Inflammatory macrophage treated with lipopolysaccharide for 1 hour (primary cell): ENCODE measurements around the gene OR4C6.

ENCODE experiments used
- DNase-seq, 2 donors: peaks; one replicate each; pipeline ENCODE4 v3.0.0-alpha.2; 2020 to 2022

The OR4C6 gene

GRCh38 chr11:55661901-55662300, at the start of gene OR4C6:
Gene OR4C6, plus strand, starts transcription at chr11:55662201. Its CDS starts 2,966 bp downstream, at chr11:55665167.
- no peak for DNase-seq

DNA sequence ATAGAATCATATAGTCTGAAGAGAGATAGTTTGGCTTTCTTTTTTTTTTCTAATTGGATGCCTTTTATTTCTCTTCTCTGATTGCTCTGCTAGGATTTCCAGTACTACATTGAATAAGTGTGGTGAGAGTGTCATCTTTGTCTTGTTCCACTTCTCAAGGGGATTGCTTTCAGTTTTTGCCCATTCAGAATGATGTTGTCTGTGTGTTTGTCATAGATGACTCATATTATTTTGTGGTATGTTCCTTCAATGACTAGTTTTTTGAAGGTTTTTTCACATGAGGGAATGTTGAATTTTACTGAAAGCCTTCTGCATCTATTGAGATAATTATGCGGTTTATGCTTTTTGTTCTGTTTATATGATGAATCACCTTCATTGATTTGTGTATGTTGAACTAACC, 37.5 kb upstream of the OR4C6 start:
- no peak for DNase-seq

DNA sequence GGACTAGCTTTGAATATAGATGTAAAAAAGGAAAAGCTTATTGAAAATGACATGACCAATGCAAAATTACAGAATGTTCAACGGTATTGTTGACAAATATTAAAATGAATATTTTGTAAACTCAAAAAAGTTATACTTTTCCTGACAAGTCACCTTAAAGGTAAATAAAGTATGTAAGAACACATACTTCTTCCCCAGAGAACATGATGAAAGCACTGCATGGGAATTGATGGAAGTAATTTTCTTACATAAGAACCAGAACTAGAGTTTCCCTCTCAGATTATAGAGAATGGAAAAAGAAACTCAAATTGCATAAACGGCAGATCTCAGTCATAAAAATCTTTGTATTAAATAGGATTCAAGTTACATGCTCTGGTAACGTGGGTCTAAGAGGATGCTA, 27.2 kb upstream of the OR4C6 start, which contains the start of gene OR4P4:
OR4P4 (plus strand) TSS at position 301 of the 400 bp plus-strand sequence.
- no peak for DNase-seq

DNA sequence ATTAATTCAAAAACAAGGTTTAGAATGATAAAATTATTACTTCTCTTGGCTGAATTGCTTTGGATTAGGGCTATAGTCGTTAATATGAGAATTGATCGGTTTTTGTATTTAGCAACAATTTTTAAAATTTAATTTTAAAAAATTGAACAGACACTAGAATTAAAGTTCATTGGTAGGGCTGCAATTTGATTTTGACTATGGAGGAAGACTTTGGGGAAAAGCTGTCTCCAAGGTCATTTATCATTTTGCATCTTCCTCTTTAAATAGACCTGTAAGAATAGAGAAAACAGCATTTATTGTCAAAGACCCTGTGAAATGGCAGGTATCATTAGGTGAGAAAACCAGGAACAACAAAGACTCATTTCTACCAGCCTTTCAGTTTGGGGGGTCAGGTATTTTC, 14.0 kb upstream of the OR4C6 start, which contains the start of gene OR4S2:
OR4S2 (plus strand) TSS at position 301 of the 400 bp plus-strand sequence. CDS start 2,577 bp downstream, outside the sequence.
- DNase-seq = no peak

DNA sequence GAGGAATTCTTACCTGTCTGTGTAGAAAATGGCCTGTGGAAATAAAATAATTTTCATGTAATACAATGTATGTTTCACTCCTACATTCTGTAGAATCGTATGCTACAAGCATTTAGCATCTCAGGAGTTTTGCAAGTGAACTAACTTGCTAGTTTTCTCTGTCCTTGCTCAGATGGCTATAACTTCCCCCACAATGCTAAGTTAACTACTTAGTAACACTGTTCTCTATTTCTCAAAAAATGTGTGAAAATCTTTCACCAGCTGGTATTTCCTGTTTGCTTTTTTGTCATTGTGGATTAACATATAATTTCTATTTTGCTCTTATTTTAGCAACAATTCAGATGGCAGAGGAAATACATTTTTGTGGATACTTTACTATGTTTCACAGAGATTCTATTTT, 9.4 kb upstream of the OR4C6 start:
- DNase-seq = no peak

- DNase-seq = no peak
Observed at GRCh38 chr11:55655096-55655495, 6.9 kb upstream of the OR4C6 start.

GRCh38 chr11:55658031-55658573, 3.9 kb upstream of the OR4C6 start:
- no peak for DNase-seq

DNA sequence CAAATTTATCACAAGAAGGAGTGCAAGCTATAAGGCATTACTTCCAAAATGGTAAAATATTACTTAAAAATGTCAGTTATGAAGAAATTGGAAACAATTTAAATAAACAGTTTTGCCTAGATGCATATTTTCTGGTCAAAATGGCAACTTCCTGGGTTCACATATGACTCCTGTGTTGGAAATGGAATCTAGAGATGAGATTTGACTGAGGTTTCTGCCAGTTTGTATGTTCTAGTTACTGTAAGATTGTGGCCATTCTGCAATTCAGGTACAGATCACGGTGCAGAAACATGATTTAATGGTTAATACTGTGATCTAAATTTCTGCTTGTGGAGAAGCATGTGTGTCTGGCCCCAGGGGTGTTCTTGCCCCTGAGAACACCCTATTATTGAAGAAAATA, 3.4 kb upstream of the OR4C6 start:
- DNase-seq = no peak

DNA sequence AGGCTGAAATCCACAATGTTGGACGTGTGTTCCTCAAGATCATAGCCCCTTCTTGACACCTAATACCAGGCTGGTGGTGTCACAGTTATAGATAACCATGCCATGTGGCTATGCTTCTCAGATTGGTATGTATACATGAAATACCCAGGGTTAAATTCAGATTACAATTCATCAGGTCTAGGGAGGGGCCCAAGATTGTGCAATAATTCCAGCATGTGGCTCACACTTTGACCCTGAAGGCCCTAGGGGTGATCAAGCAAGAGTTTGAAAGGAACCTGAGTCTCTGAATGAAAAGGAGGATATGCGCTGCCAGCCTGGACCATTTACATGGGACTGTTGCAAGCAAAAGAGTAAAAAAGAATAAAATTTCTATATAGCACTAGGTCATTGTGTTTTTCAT, 7.4 kb downstream of the OR4C6 start:
- no peak for DNase-seq

DNA sequence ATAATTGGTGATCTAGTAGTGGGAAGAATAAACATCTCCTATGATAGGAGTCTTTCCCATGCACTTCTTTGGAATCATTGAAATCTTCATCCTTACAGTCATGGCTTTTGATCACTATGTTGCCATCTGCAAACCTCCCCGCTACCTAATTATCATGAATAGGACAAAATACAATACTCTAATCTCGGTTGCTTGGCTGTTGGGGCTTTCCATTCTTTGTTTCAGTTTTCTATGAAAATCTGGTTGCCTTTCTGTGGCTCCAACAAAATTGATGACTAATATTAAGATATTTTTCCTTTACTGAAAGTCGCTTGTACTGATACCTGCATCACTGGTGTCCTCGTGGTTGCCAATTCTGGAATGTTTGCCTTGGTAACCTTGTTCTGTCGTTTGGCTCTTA, 11.9 kb downstream of the OR4C6 start:
- DNase-seq = no peak

- DNase-seq = no peak
Observed at GRCh38 chr11:55697817-55698216, 35.8 kb downstream of the OR4C6 start.

GRCh38 chr11:55701429-55701828, 39.4 kb downstream of the OR4C6 start:
- DNase-seq = no peak

DNA sequence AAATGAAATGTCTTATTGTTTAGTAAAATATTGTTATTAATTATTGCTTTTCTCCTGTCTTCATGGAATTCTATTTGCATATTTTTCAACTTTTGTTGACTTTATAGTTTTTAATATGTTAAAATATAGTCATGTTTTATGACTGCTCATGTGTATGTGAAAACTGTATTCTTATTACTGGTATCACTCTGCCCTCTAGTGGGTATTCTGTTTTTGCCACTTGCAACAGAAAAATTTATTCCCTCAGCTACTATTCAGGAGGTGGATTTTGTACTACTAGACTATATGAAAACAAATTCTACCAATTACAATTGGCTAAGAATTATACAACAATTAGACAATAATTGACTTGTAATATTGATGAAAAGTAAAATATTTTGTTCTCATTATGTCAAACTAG, 45.0 kb downstream of the OR4C6 start:
- DNase-seq = peak in 1 of 2 donors; percentile 44

DNA sequence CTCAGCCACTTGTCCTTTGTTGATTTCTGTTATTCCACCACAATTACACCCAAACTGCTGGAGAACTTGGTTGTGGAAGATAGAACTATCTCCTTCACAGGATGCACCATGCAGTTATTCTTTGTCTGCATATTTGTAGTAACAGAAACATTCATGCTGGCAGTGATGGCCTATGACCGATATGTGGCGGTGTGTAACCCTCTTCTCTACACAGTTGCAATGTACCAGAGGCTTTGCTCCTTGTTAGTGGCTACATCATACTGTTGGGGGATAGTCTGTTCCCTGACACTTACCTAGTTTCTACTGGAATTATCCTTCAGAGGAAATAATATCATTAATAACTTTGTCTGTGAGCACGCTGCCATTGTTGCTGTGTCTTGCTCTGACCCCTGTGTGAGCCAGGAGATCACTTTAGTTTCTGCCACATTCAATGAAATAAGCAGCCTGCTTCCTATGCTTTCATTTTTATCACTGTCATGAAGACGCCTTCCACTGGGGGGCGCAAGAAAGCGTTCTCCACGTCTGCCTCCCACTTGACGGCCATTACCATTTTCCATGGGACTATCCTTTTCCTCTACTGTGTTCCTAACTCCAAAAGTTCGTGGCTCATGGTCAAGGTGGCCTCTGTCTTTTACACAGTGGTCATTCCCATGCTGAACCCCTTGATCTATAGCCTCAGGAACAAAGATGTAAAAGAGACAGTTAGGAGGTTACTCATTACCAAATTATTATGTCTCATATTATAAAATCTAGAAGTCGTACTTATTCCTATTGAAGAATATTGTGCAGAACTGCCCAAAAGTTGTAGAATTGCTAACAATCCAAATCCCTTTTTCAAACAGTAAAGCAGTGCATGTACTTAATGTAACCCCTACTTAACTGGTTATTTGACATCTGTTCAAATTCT, 53.2 kb downstream of the OR4C6 start:
- peak in 1 of 2 donors; percentile 2 for DNase-seq
